HepG2 (cell line): ENCODE data around the gene SERPINA6. TPM values are rescaled to one million over a fixed set of nuclear protein-coding genes. Genes with fewer than 3 reads are reported as not detected.

Source experiments
- BCL6 ChIP-seq: IDR thresholded peaks from 2 replicates; pipeline ENCODE4 v1.6.1; 2016; ENCODE audit warnings: missing genetic modification reagents, missing compliant biosample characterization
- FOSL2 ChIP-seq: sonication (generic); formaldehyde crosslinking; IDR thresholded peaks from 2 replicates; pipeline ENCODE4 v1.4.0; 2020; ENCODE audit warnings: missing genetic modification reagents
- IRF2 ChIP-seq: IDR thresholded peaks from 2 replicates; pipeline ENCODE4 v1.6.1; 2018; ENCODE audit warnings: missing genetic modification reagents, missing compliant biosample characterization
- KAT7 ChIP-seq: IDR thresholded peaks from 2 replicates; pipeline ENCODE4 v1.6.1; 2018; ENCODE audit warnings: borderline replicate concordance, missing compliant biosample characterization
- NFKBIZ ChIP-seq: IDR thresholded peaks from 2 replicates; pipeline ENCODE4 v1.6.1; 2018; ENCODE audit warnings: missing genetic modification reagents, missing compliant biosample characterization
- RFXAP ChIP-seq: sonication (generic); formaldehyde crosslinking; IDR thresholded peaks from 2 replicates; pipeline ENCODE4 v1.4.0; 2020; ENCODE audit warnings: missing genetic modification reagents, borderline replicate concordance
- ZEB1 ChIP-seq: IDR thresholded peaks from 2 replicates; pipeline ENCODE4 v1.6.1; 2012; ENCODE audit warnings: mild to moderate bottlenecking, low read depth, inconsistent platforms; ENCODE audit not compliant: insufficient replicate concordance
- ZNF605 ChIP-seq: sonication (generic); formaldehyde crosslinking; IDR thresholded peaks from 2 replicates; pipeline ENCODE4 v1.8.0; 2022; ENCODE audit warnings: mild to moderate bottlenecking, missing genetic modification reagents
- ZNF678 ChIP-seq: sonication (generic); formaldehyde crosslinking; IDR thresholded peaks from 2 replicates; pipeline ENCODE4 v1.4.0; 2020; ENCODE audit warnings: mild to moderate bottlenecking, missing genetic modification reagents
- ZNF839 ChIP-seq: sonication (generic); formaldehyde crosslinking; IDR thresholded peaks from 2 replicates; pipeline ENCODE4 v1.4.0; 2020; ENCODE audit warnings: missing genetic modification reagents, mild to moderate bottlenecking, borderline replicate concordance
- ZSCAN29 ChIP-seq: sonication (generic); formaldehyde crosslinking; conservative IDR thresholded peaks from 2 replicates; pipeline ENCODE4 v1.4.0; 2020; ENCODE audit warnings: mild to moderate bottlenecking, missing genetic modification reagents
- polyA plus RNA-seq, 8 experiments: library from polyadenylated mRNA; depleted of rRNA in 3 of 8; stranded (reverse) in 7 of 8; unstranded in 1 of 8; fragments of >200 nt; fragmentation: Illumina TruSeq in 4 of 8; extraction: Trizol in 4 of 8; gene quantifications; 2 replicates each; pipeline versions ENCODE4 v1.2.1 to v1.2.3, GENCODE V29; 2011 to 2016; ENCODE audit warnings: low read depth in 4 of 8, missing spikeins in 1 of 8, mixed read lengths in 1 of 8; ENCODE audit not compliant: insufficient read depth in 1 of 8
- total RNA-seq, 5 experiments: library from RNA; depleted of rRNA; stranded (reverse); fragments of >200 nt; fragmentation: Illumina TruSeq; extraction: Trizol; gene quantifications; 2 replicates each; pipeline ENCODE4 v1.2.3, GENCODE V29; 2016; ENCODE audit warnings: low read depth in 1 of 5
- TF ChIP-seq, protein P1 (sequence below): sonication (generic); formaldehyde crosslinking; IDR thresholded peaks from 2 replicates; pipeline ENCODE4 v1.9.0; 2021; ENCODE audit warnings: mild to moderate bottlenecking, missing genetic modification reagents
- TF ChIP-seq, protein P2 (sequence below): sonication (generic); formaldehyde crosslinking; IDR thresholded peaks from 2 replicates; pipeline ENCODE4 v1.4.0; 2020; ENCODE audit warnings: missing genetic modification reagents
- TF ChIP-seq, protein P3 (sequence below): IDR thresholded peaks from 2 replicates; pipeline ENCODE4 v1.6.1; 2016; ENCODE audit warnings: low read depth, control low read depth
- TF ChIP-seq, protein P4 (sequence below): sonication (generic); formaldehyde crosslinking; IDR thresholded peaks from 2 replicates; pipeline ENCODE4 v1.4.0; 2020; ENCODE audit warnings: mild to moderate bottlenecking, missing genetic modification reagents

SERPINA6 gene
- total and polyA plus RNA-seq, 2 of the 13 experiments (the other 11 are each of a cell fraction or from before 2014, with no cell fraction given): 260 to 333 TPM

DNA sequence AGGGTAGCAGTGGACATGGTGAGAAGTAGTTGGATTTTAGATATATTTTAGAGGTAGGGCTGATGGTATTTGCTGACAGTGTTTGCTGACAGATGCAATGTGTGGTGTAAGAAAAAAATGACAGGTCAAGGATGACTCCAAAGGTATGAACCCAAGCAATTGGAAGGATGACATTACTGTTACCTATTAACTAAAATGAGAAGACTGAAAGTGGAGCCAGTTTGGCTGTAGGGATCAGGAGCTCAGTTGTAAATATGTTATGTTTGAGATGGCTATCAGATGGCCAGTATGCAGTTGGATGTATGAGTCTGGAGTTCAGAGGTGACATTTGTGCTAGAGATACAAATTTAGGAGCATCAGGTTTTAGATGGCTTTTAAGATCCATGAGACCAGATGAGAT is 17.4 kb upstream of the SERPINA6 start (continued):
- TF ChIP-seq, protein P1, sequence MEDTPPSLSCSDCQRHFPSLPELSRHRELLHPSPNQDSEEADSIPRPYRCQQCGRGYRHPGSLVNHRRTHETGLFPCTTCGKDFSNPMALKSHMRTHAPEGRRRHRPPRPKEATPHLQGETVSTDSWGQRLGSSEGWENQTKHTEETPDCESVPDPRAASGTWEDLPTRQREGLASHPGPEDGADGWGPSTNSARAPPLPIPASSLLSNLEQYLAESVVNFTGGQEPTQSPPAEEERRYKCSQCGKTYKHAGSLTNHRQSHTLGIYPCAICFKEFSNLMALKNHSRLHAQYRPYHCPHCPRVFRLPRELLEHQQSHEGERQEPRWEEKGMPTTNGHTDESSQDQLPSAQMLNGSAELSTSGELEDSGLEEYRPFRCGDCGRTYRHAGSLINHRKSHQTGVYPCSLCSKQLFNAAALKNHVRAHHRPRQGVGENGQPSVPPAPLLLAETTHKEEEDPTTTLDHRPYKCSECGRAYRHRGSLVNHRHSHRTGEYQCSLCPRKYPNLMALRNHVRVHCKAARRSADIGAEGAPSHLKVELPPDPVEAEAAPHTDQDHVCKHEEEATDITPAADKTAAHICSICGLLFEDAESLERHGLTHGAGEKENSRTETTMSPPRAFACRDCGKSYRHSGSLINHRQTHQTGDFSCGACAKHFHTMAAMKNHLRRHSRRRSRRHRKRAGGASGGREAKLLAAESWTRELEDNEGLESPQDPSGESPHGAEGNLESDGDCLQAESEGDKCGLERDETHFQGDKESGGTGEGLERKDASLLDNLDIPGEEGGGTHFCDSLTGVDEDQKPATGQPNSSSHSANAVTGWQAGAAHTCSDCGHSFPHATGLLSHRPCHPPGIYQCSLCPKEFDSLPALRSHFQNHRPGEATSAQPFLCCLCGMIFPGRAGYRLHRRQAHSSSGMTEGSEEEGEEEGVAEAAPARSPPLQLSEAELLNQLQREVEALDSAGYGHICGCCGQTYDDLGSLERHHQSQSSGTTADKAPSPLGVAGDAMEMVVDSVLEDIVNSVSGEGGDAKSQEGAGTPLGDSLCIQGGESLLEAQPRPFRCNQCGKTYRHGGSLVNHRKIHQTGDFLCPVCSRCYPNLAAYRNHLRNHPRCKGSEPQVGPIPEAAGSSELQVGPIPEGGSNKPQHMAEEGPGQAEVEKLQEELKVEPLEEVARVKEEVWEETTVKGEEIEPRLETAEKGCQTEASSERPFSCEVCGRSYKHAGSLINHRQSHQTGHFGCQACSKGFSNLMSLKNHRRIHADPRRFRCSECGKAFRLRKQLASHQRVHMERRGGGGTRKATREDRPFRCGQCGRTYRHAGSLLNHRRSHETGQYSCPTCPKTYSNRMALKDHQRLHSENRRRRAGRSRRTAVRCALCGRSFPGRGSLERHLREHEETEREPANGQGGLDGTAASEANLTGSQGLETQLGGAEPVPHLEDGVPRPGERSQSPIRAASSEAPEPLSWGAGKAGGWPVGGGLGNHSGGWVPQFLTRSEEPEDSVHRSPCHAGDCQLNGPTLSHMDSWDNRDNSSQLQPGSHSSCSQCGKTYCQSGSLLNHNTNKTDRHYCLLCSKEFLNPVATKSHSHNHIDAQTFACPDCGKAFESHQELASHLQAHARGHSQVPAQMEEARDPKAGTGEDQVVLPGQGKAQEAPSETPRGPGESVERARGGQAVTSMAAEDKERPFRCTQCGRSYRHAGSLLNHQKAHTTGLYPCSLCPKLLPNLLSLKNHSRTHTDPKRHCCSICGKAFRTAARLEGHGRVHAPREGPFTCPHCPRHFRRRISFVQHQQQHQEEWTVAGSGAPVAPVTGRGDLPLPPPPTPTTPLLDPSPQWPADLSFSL (CRISPR knock-in tag): peak; percentile 39; the same call in 1 of the 2 replicates
- TF ChIP-seq BCL6 (CRISPR knock-in tag): peak; percentile 69
- TF ChIP-seq ZSCAN29 (CRISPR knock-in tag): 0 out of 2 replicates have a peak, but pooled peaks have one; percentile 56
- no peak for TF ChIP-seq ZNF678 (CRISPR knock-in tag)
- TF ChIP-seq, protein P2, sequence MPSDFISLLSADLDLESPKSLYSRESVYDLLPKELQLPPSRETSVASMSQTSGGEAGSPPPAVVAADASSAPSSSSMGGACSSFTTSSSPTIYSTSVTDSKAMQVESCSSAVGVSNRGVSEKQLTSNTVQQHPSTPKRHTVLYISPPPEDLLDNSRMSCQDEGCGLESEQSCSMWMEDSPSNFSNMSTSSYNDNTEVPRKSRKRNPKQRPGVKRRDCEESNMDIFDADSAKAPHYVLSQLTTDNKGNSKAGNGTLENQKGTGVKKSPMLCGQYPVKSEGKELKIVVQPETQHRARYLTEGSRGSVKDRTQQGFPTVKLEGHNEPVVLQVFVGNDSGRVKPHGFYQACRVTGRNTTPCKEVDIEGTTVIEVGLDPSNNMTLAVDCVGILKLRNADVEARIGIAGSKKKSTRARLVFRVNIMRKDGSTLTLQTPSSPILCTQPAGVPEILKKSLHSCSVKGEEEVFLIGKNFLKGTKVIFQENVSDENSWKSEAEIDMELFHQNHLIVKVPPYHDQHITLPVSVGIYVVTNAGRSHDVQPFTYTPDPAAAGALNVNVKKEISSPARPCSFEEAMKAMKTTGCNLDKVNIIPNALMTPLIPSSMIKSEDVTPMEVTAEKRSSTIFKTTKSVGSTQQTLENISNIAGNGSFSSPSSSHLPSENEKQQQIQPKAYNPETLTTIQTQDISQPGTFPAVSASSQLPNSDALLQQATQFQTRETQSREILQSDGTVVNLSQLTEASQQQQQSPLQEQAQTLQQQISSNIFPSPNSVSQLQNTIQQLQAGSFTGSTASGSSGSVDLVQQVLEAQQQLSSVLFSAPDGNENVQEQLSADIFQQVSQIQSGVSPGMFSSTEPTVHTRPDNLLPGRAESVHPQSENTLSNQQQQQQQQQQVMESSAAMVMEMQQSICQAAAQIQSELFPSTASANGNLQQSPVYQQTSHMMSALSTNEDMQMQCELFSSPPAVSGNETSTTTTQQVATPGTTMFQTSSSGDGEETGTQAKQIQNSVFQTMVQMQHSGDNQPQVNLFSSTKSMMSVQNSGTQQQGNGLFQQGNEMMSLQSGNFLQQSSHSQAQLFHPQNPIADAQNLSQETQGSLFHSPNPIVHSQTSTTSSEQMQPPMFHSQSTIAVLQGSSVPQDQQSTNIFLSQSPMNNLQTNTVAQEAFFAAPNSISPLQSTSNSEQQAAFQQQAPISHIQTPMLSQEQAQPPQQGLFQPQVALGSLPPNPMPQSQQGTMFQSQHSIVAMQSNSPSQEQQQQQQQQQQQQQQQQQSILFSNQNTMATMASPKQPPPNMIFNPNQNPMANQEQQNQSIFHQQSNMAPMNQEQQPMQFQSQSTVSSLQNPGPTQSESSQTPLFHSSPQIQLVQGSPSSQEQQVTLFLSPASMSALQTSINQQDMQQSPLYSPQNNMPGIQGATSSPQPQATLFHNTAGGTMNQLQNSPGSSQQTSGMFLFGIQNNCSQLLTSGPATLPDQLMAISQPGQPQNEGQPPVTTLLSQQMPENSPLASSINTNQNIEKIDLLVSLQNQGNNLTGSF (CRISPR knock-in tag): no peak
- TF ChIP-seq NFKBIZ: peak; percentile 66; the same call in 1 of the 2 replicates
- no peak for TF ChIP-seq RFXAP (CRISPR knock-in tag)
- TF ChIP-seq FOSL2 (CRISPR knock-in tag): peak; percentile 76
- TF ChIP-seq, protein P3, sequence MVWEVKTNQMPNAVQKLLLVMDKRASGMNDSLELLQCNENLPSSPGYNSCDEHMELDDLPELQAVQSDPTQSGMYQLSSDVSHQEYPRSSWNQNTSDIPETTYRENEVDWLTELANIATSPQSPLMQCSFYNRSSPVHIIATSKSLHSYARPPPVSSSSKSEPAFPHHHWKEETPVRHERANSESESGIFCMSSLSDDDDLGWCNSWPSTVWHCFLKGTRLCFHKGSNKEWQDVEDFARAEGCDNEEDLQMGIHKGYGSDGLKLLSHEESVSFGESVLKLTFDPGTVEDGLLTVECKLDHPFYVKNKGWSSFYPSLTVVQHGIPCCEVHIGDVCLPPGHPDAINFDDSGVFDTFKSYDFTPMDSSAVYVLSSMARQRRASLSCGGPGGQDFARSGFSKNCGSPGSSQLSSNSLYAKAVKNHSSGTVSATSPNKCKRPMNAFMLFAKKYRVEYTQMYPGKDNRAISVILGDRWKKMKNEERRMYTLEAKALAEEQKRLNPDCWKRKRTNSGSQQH (CRISPR knock-in tag): 0 out of 2 replicates have a peak, but pooled peaks have one; percentile 37
- peak; percentile 69 for TF ChIP-seq ZEB1
- TF ChIP-seq KAT7 (CRISPR knock-in tag): no peak
- TF ChIP-seq, protein P4, sequence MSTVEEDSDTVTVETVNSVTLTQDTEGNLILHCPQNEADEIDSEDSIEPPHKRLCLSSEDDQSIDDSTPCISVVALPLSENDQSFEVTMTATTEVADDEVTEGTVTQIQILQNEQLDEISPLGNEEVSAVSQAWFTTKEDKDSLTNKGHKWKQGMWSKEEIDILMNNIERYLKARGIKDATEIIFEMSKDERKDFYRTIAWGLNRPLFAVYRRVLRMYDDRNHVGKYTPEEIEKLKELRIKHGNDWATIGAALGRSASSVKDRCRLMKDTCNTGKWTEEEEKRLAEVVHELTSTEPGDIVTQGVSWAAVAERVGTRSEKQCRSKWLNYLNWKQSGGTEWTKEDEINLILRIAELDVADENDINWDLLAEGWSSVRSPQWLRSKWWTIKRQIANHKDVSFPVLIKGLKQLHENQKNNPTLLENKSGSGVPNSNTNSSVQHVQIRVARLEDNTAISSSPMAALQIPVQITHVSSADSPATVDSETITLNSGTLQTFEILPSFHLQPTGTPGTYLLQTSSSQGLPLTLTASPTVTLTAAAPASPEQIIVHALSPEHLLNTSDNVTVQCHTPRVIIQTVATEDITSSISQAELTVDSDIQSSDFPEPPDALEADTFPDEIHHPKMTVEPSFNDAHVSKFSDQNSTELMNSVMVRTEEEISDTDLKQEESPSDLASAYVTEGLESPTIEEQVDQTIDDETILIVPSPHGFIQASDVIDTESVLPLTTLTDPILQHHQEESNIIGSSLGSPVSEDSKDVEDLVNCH (CRISPR knock-in tag): no peak
- TF ChIP-seq ZNF839: no peak
- no peak for TF ChIP-seq ZNF605
- peak; percentile 74 for TF ChIP-seq IRF2
